ENCODE results near the gene EPHA2. TPM values are rescaled to one million over a fixed set of nuclear protein-coding genes. Genes with fewer than 3 reads are reported as not detected.

EPHA2 gene
- total and polyA plus RNA-seq, 4 donors = 2.4 to 5.0 (median 4.0) TPM

- Histone ChIP-seq H3K4me1 (ENCODE audit: control insufficient read depth, insufficient read depth, low read length) (peaks cover 55% of the 10 kb centered on the region), H3K27me3 (ENCODE audit: control insufficient read depth, insufficient read depth, low read length) (no peaks in the 10 kb centered on the region), H3K9me3 (ENCODE audit: control insufficient read depth, insufficient read depth, low read length) (no peaks in the 10 kb centered on the region), H3K36me3 (ENCODE audit: control insufficient read depth, insufficient read depth, low read length) (no peaks in the 10 kb centered on the region), H3K4me3 (ENCODE audit: low read depth, low read length) (no peak overlapping the region), H3K27ac (ENCODE audit: low read depth, low read length) (peak overlapping the region; percentile 96)
- 94% methylated on average over 4 of the region's 7 CpGs for WGBS (ENCODE audit: insufficient coverage)
- DNase-seq (ENCODE audit: low read depth in 4 of 6, low spot score in 6 of 6) = no peak
Observed at GRCh38 chr1:16176653-16177052, 20.8 kb upstream of the EPHA2 start.

- H3K27ac ChIP-seq (ENCODE audit: low read depth, low read length) = peak overlapping the region; percentile 96
- H3K4me3 ChIP-seq (ENCODE audit: low read depth, low read length) = no peak overlapping the region
- H3K36me3 ChIP-seq (ENCODE audit: control insufficient read depth, insufficient read depth, low read length) = no peaks in the 10 kb centered on the region
- 16% methylated on average over 13 of the region's 24 CpGs for WGBS (ENCODE audit: insufficient coverage)
- H3K9me3 ChIP-seq (ENCODE audit: control insufficient read depth, insufficient read depth, low read length) = no peaks in the 10 kb centered on the region
- DNase-seq (ENCODE audit: low read depth in 4 of 6, low spot score in 6 of 6) = peak in 3 of 6 donors; percentile 67 to 91 (median 80)
- H3K27me3 ChIP-seq (ENCODE audit: control insufficient read depth, insufficient read depth, low read length) = no peaks in the 10 kb centered on the region
- peaks cover 48% of the 10 kb centered on the region for H3K4me1 ChIP-seq (ENCODE audit: control insufficient read depth, insufficient read depth, low read length)
Observed at GRCh38 chr1:16175610-16176553, 20.0 kb upstream of the EPHA2 start.

GRCh38 chr1:16174886-16175598 is 19.2 kb upstream of the EPHA2 start:
- Histone ChIP-seq H3K36me3 (ENCODE audit: control insufficient read depth, insufficient read depth, low read length) (no peaks in the 10 kb centered on the region), H3K4me3 (ENCODE audit: low read depth, low read length) (no peak overlapping the region), H3K27me3 (ENCODE audit: control insufficient read depth, insufficient read depth, low read length) (no peaks in the 10 kb centered on the region), H3K9me3 (ENCODE audit: control insufficient read depth, insufficient read depth, low read length) (no peaks in the 10 kb centered on the region), H3K4me1 (ENCODE audit: control insufficient read depth, insufficient read depth, low read length) (peaks cover 48% of the 10 kb centered on the region), H3K27ac (ENCODE audit: low read depth, low read length) (peak overlapping the region; percentile 96)
- 35% methylated on average over 17 of the region's 22 CpGs for WGBS (ENCODE audit: insufficient coverage)
- peak in 2 of 6 donors; percentile 83 for DNase-seq (ENCODE audit: low read depth in 4 of 6, low spot score in 6 of 6)

GRCh38 chr1:16174261-16174868 is 18.5 kb upstream of the EPHA2 start:
- DNase-seq (ENCODE audit: low read depth in 4 of 6, low spot score in 6 of 6) = no peak
- Histone ChIP-seq H3K27me3 (ENCODE audit: control insufficient read depth, insufficient read depth, low read length) (no peaks in the 10 kb centered on the region), H3K27ac (ENCODE audit: low read depth, low read length) (peak overlapping the region; percentile 96), H3K4me3 (ENCODE audit: low read depth, low read length) (no peak overlapping the region), H3K36me3 (ENCODE audit: control insufficient read depth, insufficient read depth, low read length) (no peaks in the 10 kb centered on the region), H3K4me1 (ENCODE audit: control insufficient read depth, insufficient read depth, low read length) (peaks cover 48% of the 10 kb centered on the region), H3K9me3 (ENCODE audit: control insufficient read depth, insufficient read depth, low read length) (no peaks in the 10 kb centered on the region)
- WGBS (ENCODE audit: insufficient coverage) = 72% methylated on average over 6 of the region's 9 CpGs

GRCh38 chr1:16173447-16174260 is 17.8 kb upstream of the EPHA2 start:
- no peaks in the 10 kb centered on the region for H3K36me3 ChIP-seq (ENCODE audit: control insufficient read depth, insufficient read depth, low read length)
- H3K27me3 ChIP-seq (ENCODE audit: control insufficient read depth, insufficient read depth, low read length) = no peaks in the 10 kb centered on the region
- 46% methylated on average over 10 of the region's 12 CpGs for WGBS (ENCODE audit: insufficient coverage)
- H3K4me3 ChIP-seq (ENCODE audit: low read depth, low read length) = no peak overlapping the region
- no peak for DNase-seq (ENCODE audit: low read depth in 4 of 6, low spot score in 6 of 6)
- no peaks in the 10 kb centered on the region for H3K9me3 ChIP-seq (ENCODE audit: control insufficient read depth, insufficient read depth, low read length)
- H3K4me1 ChIP-seq (ENCODE audit: control insufficient read depth, insufficient read depth, low read length) = peaks cover 48% of the 10 kb centered on the region
- H3K27ac ChIP-seq (ENCODE audit: low read depth, low read length) = no peak overlapping the region

- Histone ChIP-seq H3K4me1 (ENCODE audit: control insufficient read depth, insufficient read depth, low read length) (peaks cover 51% of the 10 kb centered on the region), H3K4me3 (ENCODE audit: low read depth, low read length) (no peak overlapping the region), H3K27ac (ENCODE audit: low read depth, low read length) (no peak overlapping the region), H3K36me3 (ENCODE audit: control insufficient read depth, insufficient read depth, low read length) (no peaks in the 10 kb centered on the region), H3K27me3 (ENCODE audit: control insufficient read depth, insufficient read depth, low read length) (no peaks in the 10 kb centered on the region), H3K9me3 (ENCODE audit: control insufficient read depth, insufficient read depth, low read length) (no peaks in the 10 kb centered on the region)
- WGBS (ENCODE audit: insufficient coverage) = 78% methylated on average over 5 of the region's 14 CpGs
- DNase-seq (ENCODE audit: low read depth in 4 of 6, low spot score in 6 of 6) = no peak
Observed at GRCh38 chr1:16172964-16173446, 17.1 kb upstream of the EPHA2 start.

GRCh38 chr1:16172218-16172830 is 16.5 kb upstream of the EPHA2 start:
- no peak overlapping the region for H3K4me3 ChIP-seq (ENCODE audit: low read depth, low read length)
- H3K9me3 ChIP-seq (ENCODE audit: control insufficient read depth, insufficient read depth, low read length) = no peaks in the 10 kb centered on the region
- no peak for DNase-seq (ENCODE audit: low read depth in 4 of 6, low spot score in 6 of 6)
- no peak overlapping the region for H3K27ac ChIP-seq (ENCODE audit: low read depth, low read length)
- no peaks in the 10 kb centered on the region for H3K27me3 ChIP-seq (ENCODE audit: control insufficient read depth, insufficient read depth, low read length)
- H3K36me3 ChIP-seq (ENCODE audit: control insufficient read depth, insufficient read depth, low read length) = no peaks in the 10 kb centered on the region
- peaks cover 55% of the 10 kb centered on the region for H3K4me1 ChIP-seq (ENCODE audit: control insufficient read depth, insufficient read depth, low read length)
- 91% methylated on average over 10 of the region's 15 CpGs for WGBS (ENCODE audit: insufficient coverage)

- H3K27me3 ChIP-seq (ENCODE audit: control insufficient read depth, insufficient read depth, low read length) = no peaks in the 10 kb centered on the region
- H3K36me3 ChIP-seq (ENCODE audit: control insufficient read depth, insufficient read depth, low read length) = no peaks in the 10 kb centered on the region
- WGBS (ENCODE audit: insufficient coverage) = 85% methylated on average over 14 of the region's 19 CpGs
- peaks cover 52% of the 10 kb centered on the region for H3K4me1 ChIP-seq (ENCODE audit: control insufficient read depth, insufficient read depth, low read length)
- no peaks in the 10 kb centered on the region for H3K9me3 ChIP-seq (ENCODE audit: control insufficient read depth, insufficient read depth, low read length)
- H3K4me3 ChIP-seq (ENCODE audit: low read depth, low read length) = no peak overlapping the region
- no peak overlapping the region for H3K27ac ChIP-seq (ENCODE audit: low read depth, low read length)
- no peak for DNase-seq (ENCODE audit: low read depth in 4 of 6, low spot score in 6 of 6)
Observed at GRCh38 chr1:16171314-16172151, 15.7 kb upstream of the EPHA2 start.

All from spinal cord (tissue), 10 donors.